D341Med (cell line): ENCODE measurements around the gene MAOA.

Source experiments
- DNase-seq: peaks from one replicate; pipeline ENCODE4 v3.0.0; 2012; ENCODE audit warnings: low spot score

The MAOA gene

GRCh38 chrX:43785930-43786591 lies 130.0 kb downstream of the MAOA start:
- no peak for DNase-seq
